ENCODE results near the gene PLCG1. TPM values are rescaled to one million over a fixed set of nuclear protein-coding genes. Genes with fewer than 3 reads are reported as not detected.

The PLCG1 gene
- total RNA-seq, 1 experiment from 2014 or later: 45.6 TPM

DNA sequence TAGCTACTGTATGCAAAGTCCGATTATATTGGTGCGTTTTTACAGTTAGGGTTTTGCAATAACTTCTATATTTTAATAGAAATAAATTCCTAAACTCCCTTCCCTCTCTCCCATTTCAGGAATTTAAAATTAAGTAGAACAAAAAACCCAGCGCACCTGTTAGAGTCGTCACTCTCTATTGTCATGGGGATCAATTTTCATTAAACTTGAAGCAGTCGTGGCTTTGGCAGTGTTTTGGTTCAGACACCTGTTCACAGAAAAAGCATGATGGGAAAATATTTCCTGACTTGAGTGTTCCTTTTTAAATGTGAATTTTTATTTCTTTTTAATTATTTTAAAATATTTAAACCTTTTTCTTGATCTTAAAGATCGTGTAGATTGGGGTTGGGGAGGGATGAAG, 13.7 kb upstream of the PLCG1 start:
- no peak for DNase-seq (ENCODE audit: low read depth, low spot score)
- Histone ChIP-seq H3K27ac (ENCODE audit: low read depth, low read length) (no peak overlapping the region), H3K4me3 (replicated peaks in 1 of 2; ENCODE audit: low read depth in 1 of 2, low read length in 2 of 2) (no peak overlapping the region), H3K9me3 (ENCODE audit: control insufficient read depth in 1 of 2, insufficient read depth in 1 of 2, low read depth in 1 of 2, low read length in 2 of 2) (no peaks in the 10 kb centered on the region), H3K4me2 (ENCODE audit: low read length) (no peak overlapping the region), H3K79me2 (ENCODE audit: insufficient read depth, low read length) (no peaks in the 10 kb centered on the region), H3K36me3 (ENCODE audit: control insufficient read depth in 1 of 2, insufficient read depth in 2 of 2, low read length in 2 of 2) (peaks cover 42 to 62% of the 10 kb centered on the region in 2 experiments), H3K9me2 (ENCODE audit: insufficient read depth) (no peaks in the 10 kb centered on the region), H4K20me1 (ENCODE audit: insufficient read depth) (peaks cover 3% of the 10 kb centered on the region; the same call in 1 of the 2 replicates), H3K9ac (ENCODE audit: low read length) (no peak overlapping the region), H3K4me1 (ENCODE audit: control insufficient read depth in 1 of 2, insufficient read depth in 2 of 2, low read length in 2 of 2) (no peaks in the 10 kb centered on the region), H2AFZ (ENCODE audit: low read depth, low read length, poor library complexity, severe bottlenecking) (no peak overlapping the region), H3K27me3 (ENCODE audit: insufficient read depth, low read length) (no peaks in the 10 kb centered on the region)
- BruUV-seq (replicated peaks): no TSS peak
- POLR2A ChIA-PET: no interaction called here
- no peak for TF ChIP-seq ZNF274 (IDR thresholded peaks at IDR 0.05; ENCODE audit: low read depth, low read length)
- TF ChIP-seq SIN3A (IDR thresholded peaks at IDR 0.05; ENCODE audit: low read depth): no peak
- TF ChIP-seq, protein P1, sequence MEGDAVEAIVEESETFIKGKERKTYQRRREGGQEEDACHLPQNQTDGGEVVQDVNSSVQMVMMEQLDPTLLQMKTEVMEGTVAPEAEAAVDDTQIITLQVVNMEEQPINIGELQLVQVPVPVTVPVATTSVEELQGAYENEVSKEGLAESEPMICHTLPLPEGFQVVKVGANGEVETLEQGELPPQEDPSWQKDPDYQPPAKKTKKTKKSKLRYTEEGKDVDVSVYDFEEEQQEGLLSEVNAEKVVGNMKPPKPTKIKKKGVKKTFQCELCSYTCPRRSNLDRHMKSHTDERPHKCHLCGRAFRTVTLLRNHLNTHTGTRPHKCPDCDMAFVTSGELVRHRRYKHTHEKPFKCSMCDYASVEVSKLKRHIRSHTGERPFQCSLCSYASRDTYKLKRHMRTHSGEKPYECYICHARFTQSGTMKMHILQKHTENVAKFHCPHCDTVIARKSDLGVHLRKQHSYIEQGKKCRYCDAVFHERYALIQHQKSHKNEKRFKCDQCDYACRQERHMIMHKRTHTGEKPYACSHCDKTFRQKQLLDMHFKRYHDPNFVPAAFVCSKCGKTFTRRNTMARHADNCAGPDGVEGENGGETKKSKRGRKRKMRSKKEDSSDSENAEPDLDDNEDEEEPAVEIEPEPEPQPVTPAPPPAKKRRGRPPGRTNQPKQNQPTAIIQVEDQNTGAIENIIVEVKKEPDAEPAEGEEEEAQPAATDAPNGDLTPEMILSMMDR (IDR thresholded peaks at IDR 0.05 in 2 of 3, conservative IDR thresholded peaks at IDR 0.05 in 1 of 3; ENCODE audit: borderline replicate concordance in 1 of 3, insufficient read depth in 1 of 3, low read depth in 2 of 3, low read length in 2 of 3): no peak
- TF ChIP-seq, protein P2, sequence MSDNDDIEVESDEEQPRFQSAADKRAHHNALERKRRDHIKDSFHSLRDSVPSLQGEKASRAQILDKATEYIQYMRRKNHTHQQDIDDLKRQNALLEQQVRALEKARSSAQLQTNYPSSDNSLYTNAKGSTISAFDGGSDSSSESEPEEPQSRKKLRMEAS (IDR thresholded peaks at IDR 0.05): no peak
- TF ChIP-seq FOSL1 (IDR thresholded peaks at IDR 0.05; ENCODE audit: low read depth): no peak
- no peak for TF ChIP-seq CEBPB (IDR thresholded peaks at IDR 0.05; ENCODE audit: low read depth)
- TF ChIP-seq EZH2 (IDR thresholded peaks at IDR 0.05): no peak
- no peak for TF ChIP-seq ATF3 (IDR thresholded peaks at IDR 0.05)
- no peak for TF ChIP-seq JUND (IDR thresholded peaks at IDR 0.05)
- CTCF ChIA-PET: no interaction called here
- ATAC-seq: no peak
- RAD21 ChIA-PET (ENCODE audit: low non-redundant PET in 1 of 2, low total read pairs in 2 of 2, uncharacterized antibody in 2 of 2, unreplicated experiment in 2 of 2): no interaction called here
- intact Hi-C loops (cut with micrococcal nuclease): no loop called here
